Adrenal gland (tissue), 12 donors: ENCODE data around the gene OR11L1. TPM values are rescaled to one million over a fixed set of nuclear protein-coding genes. Genes with fewer than 3 reads are reported as not detected.

Experiments
- DNase-seq, 7 donors: peaks; one replicate each; pipeline ENCODE4 v3.0.0-alpha.2; 2019 to 2020
- H3K27ac ChIP-seq, 5 donors: fragments of 200-600 bp; sonication (generic) in 4 of 5; 1 replicate in 3 of 5; 2 replicates in 2 of 5; pipeline versions ENCODE4 v1.5.1 to v1.8.0; 2016 to 2020; ENCODE audit warnings: mild to moderate bottlenecking in 1 of 5
- H3K27me3 ChIP-seq: fragments of 200-600 bp; 2 replicates; pipeline ENCODE4 v1.8.0; 2021
- H3K36me3 ChIP-seq, 2 donors: fragments of 200-600 bp; replicated peaks in 1 of 2; 1 replicate in 1 of 2; 2 replicates in 1 of 2; pipeline versions ENCODE4 v1.5.1 to v1.8.0; 2018 to 2022
- H3K4me1 ChIP-seq, 2 donors: fragments of 200-600 bp; replicated peaks in 1 of 2; 1 replicate in 1 of 2; 2 replicates in 1 of 2; pipeline versions ENCODE4 v1.5.1 to v1.8.0; 2018 to 2021
- H3K4me3 ChIP-seq, 4 donors: fragments of 200-600 bp; sonication (generic) in 3 of 4; one replicate each; pipeline ENCODE4 v1.5.1; 2016 to 2018
- H3K9me3 ChIP-seq, 3 donors: fragments of 200-600 bp; sonication (generic) in 1 of 3; replicated peaks in 1 of 3; 1 replicate in 2 of 3; 2 replicates in 1 of 3; pipeline versions ENCODE4 v1.5.1 to v1.8.0; 2016 to 2021
- POLR2A ChIP-seq, 2 donors: fragments of 450-650 bp; IDR thresholded peaks; one replicate each; pipeline ENCODE4 v1.6.1; 2017; ENCODE audit warnings: antibody characterized with exemption in 2 of 2, mild to moderate bottlenecking in 2 of 2, moderate library complexity in 1 of 2
- WGBS, 4 donors: extraction: QIAGEN DNeasy Blood & Tissue Kit in 2 of 4; methylation state at CpG; one replicate each; pipeline versions ENCODE4 v1.1.5 to v1.1.7; 2013 to 2017; 5-methylcytosine and 5-hydroxymethylcytosine counted together
- intact Hi-C, 2 donors: fragments of 100-400 bp; cut with DNase I; formaldehyde crosslinking; loops; one replicate each; pipeline versions ENCODE4 v1.14.1 to v1.15.0; 2022 to 2023
- polyA plus RNA-seq, 3 donors: library from polyadenylated mRNA; stranded (reverse); fragments of 200-250 nt in 2 of 3; fragments of 350-450 nt in 1 of 3; fragmentation: Illumina TruSeq in 1 of 3; extraction: RNeasy Lipid Tissue Mini Kit (QIAGEN cat#74804) in 1 of 3; gene quantifications; one replicate each; pipeline ENCODE4 v1.2.3, GENCODE V29; 2013 to 2014
- total RNA-seq, 9 donors: library from RNA; depleted of rRNA in 4 of 9; stranded (reverse); fragments of >200 nt in 4 of 9; fragments of 120-200 nt in 1 of 9; fragmentation: NEBNext Ultra II Directional in 1 of 9; extraction: Animal tissue kit (Norgen Biotek cat#: 25700) in 1 of 9; gene quantifications; one replicate each; pipeline versions ENCODE4 v1.1.0 to v1.2.4, GENCODE V29; 2013 to 2023
- TF ChIP-seq, protein P1 (sequence below), 6 experiments: fragments of 450-650 bp in 4 of 6; fragments of 200-600 bp in 2 of 6; sonication (generic) in 1 of 6; IDR thresholded peaks; 1 replicate in 5 of 6; 2 replicates in 1 of 6; pipeline versions ENCODE4 v1.5.1 to v1.8.0; 2016 to 2021; ENCODE audit warnings: antibody characterized with exemption in 6 of 6, mild to moderate bottlenecking in 2 of 6, moderate library complexity in 1 of 6
- donor health status: healthy with polysubstance abuse.
- donor health status: Bipolar disorder and iron deficiency.
- donor health status: DM: yes; HTN: yes; CAD: no.
- donor health status: DM: no; HTN: no; CAD: no.
- donor health status: DM: no; HTN: no; CAD: no.
- donor health status: DM: yes; HTN: yes; CAD: no.

The OR11L1 gene
- total and polyA plus RNA-seq, 12 donors = not detected

DNA sequence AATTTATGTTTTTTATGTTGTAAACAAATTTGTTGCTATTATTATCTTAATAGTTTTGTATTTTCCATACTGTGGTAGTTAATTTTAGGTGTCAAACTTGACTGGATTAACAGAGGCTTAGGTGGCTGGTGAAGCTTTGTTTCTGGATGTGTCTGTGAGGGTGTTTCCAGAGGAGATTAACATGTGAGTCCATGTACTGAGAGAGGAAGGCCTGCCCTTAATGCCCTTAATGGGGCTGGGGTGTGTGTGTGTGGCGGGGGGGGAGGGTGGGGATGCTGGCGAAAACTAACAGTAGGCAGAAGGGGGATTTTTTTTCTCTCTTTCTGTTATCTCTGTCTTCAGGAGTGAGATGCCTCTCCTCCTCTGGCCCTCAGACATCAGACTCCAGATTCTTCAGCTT is 19.6 kb downstream of the OR11L1 start:
- DNase-seq = no peak
- H3K4me1 ChIP-seq = no peaks in the 10 kb centered on the region
- intact Hi-C loops = no loop called here
- WGBS, 4 donors = 40 to 78% (median 67%) methylated on average over 1 to 2 of the region's 2 CpGs
- no peaks in the 10 kb centered on the region for H3K27me3 ChIP-seq
- TF ChIP-seq, protein P1, sequence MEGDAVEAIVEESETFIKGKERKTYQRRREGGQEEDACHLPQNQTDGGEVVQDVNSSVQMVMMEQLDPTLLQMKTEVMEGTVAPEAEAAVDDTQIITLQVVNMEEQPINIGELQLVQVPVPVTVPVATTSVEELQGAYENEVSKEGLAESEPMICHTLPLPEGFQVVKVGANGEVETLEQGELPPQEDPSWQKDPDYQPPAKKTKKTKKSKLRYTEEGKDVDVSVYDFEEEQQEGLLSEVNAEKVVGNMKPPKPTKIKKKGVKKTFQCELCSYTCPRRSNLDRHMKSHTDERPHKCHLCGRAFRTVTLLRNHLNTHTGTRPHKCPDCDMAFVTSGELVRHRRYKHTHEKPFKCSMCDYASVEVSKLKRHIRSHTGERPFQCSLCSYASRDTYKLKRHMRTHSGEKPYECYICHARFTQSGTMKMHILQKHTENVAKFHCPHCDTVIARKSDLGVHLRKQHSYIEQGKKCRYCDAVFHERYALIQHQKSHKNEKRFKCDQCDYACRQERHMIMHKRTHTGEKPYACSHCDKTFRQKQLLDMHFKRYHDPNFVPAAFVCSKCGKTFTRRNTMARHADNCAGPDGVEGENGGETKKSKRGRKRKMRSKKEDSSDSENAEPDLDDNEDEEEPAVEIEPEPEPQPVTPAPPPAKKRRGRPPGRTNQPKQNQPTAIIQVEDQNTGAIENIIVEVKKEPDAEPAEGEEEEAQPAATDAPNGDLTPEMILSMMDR (IDR thresholded peaks at IDR 0.05) = no peak
- TF ChIP-seq POLR2A (IDR thresholded peaks at IDR 0.05) = no peak
- no peak overlapping the region for H3K27ac ChIP-seq
- no peak overlapping the region for H3K4me3 ChIP-seq
- H3K9me3 ChIP-seq = peaks cover 0 to 9% (median 0%) of the 10 kb centered on the region in 3 donors
- H3K36me3 ChIP-seq = no peaks in the 10 kb centered on the region

DNA sequence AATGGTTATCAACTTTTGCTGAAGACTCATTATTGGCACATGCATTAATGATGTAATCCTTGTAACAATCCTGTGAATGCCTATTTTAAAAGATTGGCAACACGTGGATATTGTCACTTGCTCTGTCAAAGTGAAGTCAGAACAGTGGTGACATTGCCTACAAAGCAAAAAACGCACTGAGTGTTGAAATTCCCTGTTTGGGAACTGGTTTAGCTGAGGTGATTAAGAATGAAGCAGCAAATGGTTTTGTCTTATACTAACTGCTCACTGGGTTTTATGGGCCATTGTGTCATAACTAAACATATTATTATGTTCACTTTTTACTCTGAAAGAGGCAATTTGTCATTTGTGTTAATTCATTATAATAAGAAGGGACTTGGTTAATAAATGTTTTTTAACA is 29.1 kb downstream of the OR11L1 start:
- 64 to 67% (median 66%) methylated on average over 2 of the region's 2 CpGs for WGBS, 4 donors
- H3K4me3 ChIP-seq = no peak overlapping the region
- H3K9me3 ChIP-seq = no peaks in the 10 kb centered on the region
- no peak for TF ChIP-seq POLR2A (IDR thresholded peaks at IDR 0.05)
- TF ChIP-seq, protein P1 (IDR thresholded peaks at IDR 0.05) = no peak
- no peaks in the 10 kb centered on the region for H3K36me3 ChIP-seq
- intact Hi-C loops = no loop called here
- no peak for DNase-seq
- H3K27me3 ChIP-seq = no peaks in the 10 kb centered on the region
- no peak overlapping the region for H3K27ac ChIP-seq
- H3K4me1 ChIP-seq = no peaks in the 10 kb centered on the region

DNA sequence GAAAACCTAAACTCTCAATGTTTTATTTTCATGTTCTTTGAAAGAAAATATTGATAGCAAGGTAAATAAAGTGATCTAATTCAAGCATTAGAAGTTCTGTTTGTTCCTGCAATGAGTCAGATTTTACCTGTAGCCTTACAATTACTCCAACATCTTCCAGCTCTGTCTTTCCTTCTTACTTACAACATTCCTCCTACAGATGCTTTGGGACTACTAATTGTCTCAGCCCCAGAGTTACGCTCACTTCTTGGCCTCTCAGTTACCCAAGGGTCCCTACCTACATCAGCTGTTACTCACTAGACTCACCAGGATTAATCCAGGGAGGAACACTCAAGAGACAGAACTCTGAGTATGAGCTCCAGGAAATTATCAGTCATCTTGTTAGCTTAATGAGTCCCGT is 44.2 kb downstream of the OR11L1 start:
- 0 to 35% (median 33%) methylated on average over 2 of the region's 2 CpGs for WGBS, 4 donors
- no peak for TF ChIP-seq POLR2A (IDR thresholded peaks at IDR 0.05)
- TF ChIP-seq, protein P1 (IDR thresholded peaks at IDR 0.05) = no peak
- Histone ChIP-seq H3K4me1 (no peaks in the 10 kb centered on the region), H3K36me3 (no peaks in the 10 kb centered on the region), H3K9me3 (no peaks in the 10 kb centered on the region), H3K27me3 (no peaks in the 10 kb centered on the region), H3K4me3 (no peak overlapping the region), H3K27ac (no peak overlapping the region)
- DNase-seq = no peak
- intact Hi-C loops = no loop called here

Other genes with a start within 250 kb of the OR11L1 start
- gene OR2G3, start 236.3 kb downstream of the OR11L1 start, total RNA-seq = not detected
- gene OR2G3, start 236.3 kb downstream of the OR11L1 start, polyA plus RNA-seq = not detected
- not detected for gene OR13G1, start 162.2 kb downstream of the OR11L1 start, total RNA-seq
- not detected for gene OR13G1, start 162.2 kb downstream of the OR11L1 start, polyA plus RNA-seq
- not detected for gene OR6F1, start 125.2 kb downstream of the OR11L1 start, total RNA-seq
- not detected for gene OR6F1, start 125.2 kb downstream of the OR11L1 start, polyA plus RNA-seq
- under 1 TPM in 2 of 9 donors, not detected in 7; 0.11 to 0.94 TPM for gene OR14K1, start 103.3 kb downstream of the OR11L1 start, total RNA-seq
- not detected for gene OR14K1, start 103.3 kb downstream of the OR11L1 start, polyA plus RNA-seq
- gene OR14A2, start 93.8 kb downstream of the OR11L1 start, total RNA-seq = not detected
- gene OR14A2, start 93.8 kb downstream of the OR11L1 start, polyA plus RNA-seq = not detected
- gene OR1C1, start 81.3 kb downstream of the OR11L1 start, total RNA-seq = not detected
- not detected for gene OR1C1, start 81.3 kb downstream of the OR11L1 start, polyA plus RNA-seq
- gene OR14A16, start 17.8 kb downstream of the OR11L1 start, total RNA-seq = not detected
- not detected for gene OR14A16, start 17.8 kb downstream of the OR11L1 start, polyA plus RNA-seq
- 1 to 10 TPM in 2 of 9 donors, under 1 TPM in 6, not detected in 1; 0.49 to 8.0 (median 0.68) TPM for gene TRIM58, start 15.3 kb upstream of the OR11L1 start, total RNA-seq
- under 1 TPM; 0.08 to 0.40 (median 0.10) TPM for gene TRIM58, start 15.3 kb upstream of the OR11L1 start, polyA plus RNA-seq
- 1 to 10 TPM in 2 of 9 donors, under 1 TPM in 1, not detected in 6; 1.00 to 2.5 (median 1.1) TPM for gene OR2W3, start 53.7 kb upstream of the OR11L1 start, total RNA-seq
- under 1 TPM in 1 of 3 donors, not detected in 2; 0.20 TPM for gene OR2W3, start 53.7 kb upstream of the OR11L1 start, polyA plus RNA-seq
- not detected for gene OR2T8, start 78.4 kb upstream of the OR11L1 start, total RNA-seq
- not detected for gene OR2T8, start 78.4 kb upstream of the OR11L1 start, polyA plus RNA-seq
- gene OR2AJ1, start 83.0 kb upstream of the OR11L1 start, total RNA-seq = under 1 TPM in 1 of 9 donors, not detected in 8; 0.33 TPM
- not detected for gene OR2AJ1, start 83.0 kb upstream of the OR11L1 start, polyA plus RNA-seq
- gene OR2L8, start 107.0 kb upstream of the OR11L1 start, total RNA-seq = under 1 TPM in 1 of 9 donors, not detected in 8; 0.67 TPM
- not detected for gene OR2L8, start 107.0 kb upstream of the OR11L1 start, polyA plus RNA-seq
- gene OR2AK2, start 123.3 kb upstream of the OR11L1 start, total RNA-seq = under 1 TPM in 1 of 9 donors, not detected in 8; 0.39 TPM
- gene OR2AK2, start 123.3 kb upstream of the OR11L1 start, polyA plus RNA-seq = not detected
- gene OR2L5, start 171.8 kb upstream of the OR11L1 start, total RNA-seq = under 1 TPM in 2 of 9 donors, not detected in 7; 0.22 to 0.34 TPM
- not detected for gene OR2L5, start 171.8 kb upstream of the OR11L1 start, polyA plus RNA-seq
- 1 to 10 TPM in 1 of 9 donors, under 1 TPM in 3, not detected in 5; 0.04 to 1.0 (median 0.39) TPM for gene OR2L2, start 188.2 kb upstream of the OR11L1 start, total RNA-seq
- gene OR2L2, start 188.2 kb upstream of the OR11L1 start, polyA plus RNA-seq = under 1 TPM in 1 of 3 donors, not detected in 2; 0.08 TPM
- gene OR2L3, start 204.9 kb upstream of the OR11L1 start, total RNA-seq = under 1 TPM in 1 of 9 donors, not detected in 8; 0.17 TPM
- not detected for gene OR2L3, start 204.9 kb upstream of the OR11L1 start, polyA plus RNA-seq